Vagina (tissue), 2 donors: Measurements from ENCODE around the gene CALCOCO2.

Source experiments
- CTCF ChIP-seq, 3 experiments: fragments of 450-650 bp in 2 of 3; fragments of 200-600 bp in 1 of 3; sonication (generic) in 1 of 3; IDR thresholded peaks; one replicate each; pipeline ENCODE4 v1.5.1; 2017 to 2019; ENCODE audit warnings: antibody characterized with exemption in 3 of 3, mild to moderate bottlenecking in 2 of 3, moderate library complexity in 2 of 3
- POLR2AphosphoS5 ChIP-seq, 2 donors: sonication (generic); formaldehyde crosslinking; IDR thresholded peaks; one replicate each; pipeline ENCODE4 v1.9.0; 2017; ENCODE audit warnings: antibody characterized with exemption in 2 of 2, mild to moderate bottlenecking in 2 of 2, low read depth in 1 of 2; ENCODE audit not compliant: insufficient read depth in 1 of 2

- TF ChIP-seq CTCF (IDR thresholded peaks at IDR 0.05) (no peak), POLR2AphosphoS5 (IDR thresholded peaks at IDR 0.05; ENCODE audit: insufficient read depth in 1 of 2, low read depth in 1 of 2) (no peak)
Observed at GRCh38 chr17:48792033-48792798, 38.6 kb upstream of the CALCOCO2 start.
